Measurements from ENCODE around the gene CDH2.

DNA sequence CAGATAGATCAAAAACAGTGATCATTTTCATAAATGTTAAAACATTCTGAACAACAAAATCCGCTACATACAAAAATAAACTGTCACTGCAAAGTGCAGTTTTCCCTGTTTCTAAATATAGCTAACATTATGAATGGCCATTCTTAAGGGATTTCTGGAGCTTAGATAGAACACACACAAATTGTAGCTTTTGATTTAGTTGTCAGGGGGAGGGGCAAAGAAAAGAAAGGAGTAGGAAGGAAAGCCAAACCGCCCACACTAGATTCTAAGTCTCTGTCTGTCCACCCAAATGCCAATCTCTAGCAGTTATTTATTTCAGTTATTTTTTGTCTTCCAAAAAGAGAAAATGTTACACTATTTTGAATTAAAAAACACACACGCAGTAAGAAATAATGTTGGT, 182.4 kb downstream of the CDH2 start:
- TF ChIP-seq CTCF (conservative IDR thresholded peaks at IDR 0.05 in 1 of 2, IDR thresholded peaks at IDR 0.05 in 1 of 2; ENCODE audit: low read depth in 1 of 2, low read length in 2 of 2) (no peak), EZH2 (IDR thresholded peaks at IDR 0.05; ENCODE audit: low read length, missing control alignments) (no peak)
